Uterine smooth muscle cell (primary cell): ENCODE measurements around the gene CD207. TPM values are rescaled to one million over a fixed set of nuclear protein-coding genes. Genes with fewer than 3 reads are reported as not detected.

Source experiments
- total RNA-seq: library from RNA; depleted of rRNA; stranded (reverse); fragments of >200 nt; gene quantifications from 2 replicates; pipeline ENCODE4 v1.2.3, GENCODE V29; 2014

The CD207 gene
- total RNA-seq: not detected in 2 replicates

DNA sequence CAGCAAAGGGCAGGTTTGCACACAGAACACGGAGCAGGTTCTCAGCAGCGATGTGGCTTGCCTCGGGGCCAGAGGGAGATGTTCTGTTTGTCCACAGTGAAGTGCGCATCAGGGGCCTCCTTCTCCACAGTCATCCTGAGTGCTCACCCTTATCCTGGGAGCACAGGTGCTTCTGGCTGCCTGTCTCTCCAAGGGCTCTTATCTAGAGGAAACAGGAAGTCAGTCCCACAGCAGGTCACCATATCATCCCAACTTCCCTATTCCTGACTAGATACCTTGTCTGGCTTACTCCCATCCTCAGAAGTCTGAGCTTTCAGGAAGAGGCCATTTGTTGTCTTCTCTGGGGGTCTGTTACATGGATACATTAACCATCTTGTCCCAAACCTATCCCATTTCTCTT is at the start of gene CD207:
Gene CD207 (minus strand): TSS at position 174 of the 400 bp plus-strand sequence. CDS start 40 bp downstream, at position 134.

GRCh38 chr2:70820499-70820898 is 15.1 kb downstream of the CD207 start, which contains the start of gene CLEC4F:
Gene CLEC4F, minus strand, starts transcription at chr2:70820599. Its CDS starts 76 bp downstream, at chr2:70820523.

GRCh38 chr2:70790136-70790828 is 45.3 kb downstream of the CD207 start, which contains the start of gene FIGLA:
Gene FIGLA, minus strand, starts transcription at chr2:70790643. Its CDS starts 5 bp downstream, at chr2:70790638.

Other genes starting within 250 kb of the CD207 start
- gene ADD2, start 67.6 kb downstream of the CD207 start, total RNA-seq: 0.37 and 0.55 TPM in 2 replicates
- gene FIGLA, start 45.2 kb downstream of the CD207 start, total RNA-seq: not detected in 2 replicates
- gene CLEC4F, start 15.2 kb downstream of the CD207 start, total RNA-seq: not detected in 2 replicates
- gene VAX2, start 64.8 kb upstream of the CD207 start, total RNA-seq: 0.44 and 1.6 TPM in 2 replicates
- 0.55 and 0.62 TPM in 2 replicates for gene ATP6V1B1, start 100.1 kb upstream of the CD207 start, total RNA-seq
- gene ANKRD53, start 142.8 kb upstream of the CD207 start, total RNA-seq: 0.22 and 0.50 TPM in 2 replicates
- gene TEX261, start 159.1 kb upstream of the CD207 start, total RNA-seq: 30.4 and 48.3 TPM in 2 replicates
- 53.4 and 55.8 TPM in 2 replicates for gene NAGK, start 232.8 kb upstream of the CD207 start, total RNA-seq